ENCODE data around the gene ADAT2.

GRCh38 chr6:143408151-143408786, 42.2 kb downstream of the ADAT2 start:
- TF ChIP-seq EZH2 (IDR thresholded peaks at IDR 0.05; ENCODE audit: borderline replicate concordance, insufficient read depth, low read depth, low read length, poor library complexity, severe bottlenecking): no peak
- TF ChIP-seq CTCF (IDR thresholded peaks at IDR 0.05): no peak

All from B cell (primary cell).